Duodenal mucosa (tissue), 2 donors: Measurements from ENCODE around the gene OR8S1.
"Not testable (repeated sequence)": the region's sequence is repeated elsewhere in the genome, so short reads cannot be mapped to it uniquely, and the experiment has no call there.

Experiments used
- H3K27ac ChIP-seq: one replicate; pipeline ENCODE4 v1.7.0; 2013; ENCODE audit warnings: low read depth, low read length
- H3K27me3 ChIP-seq, 2 donors: one replicate each; pipeline ENCODE4 v1.7.0; 2013; ENCODE audit warnings: low read length in 2 of 2, control low read depth in 1 of 2; ENCODE audit not compliant: insufficient read depth in 2 of 2, control insufficient read depth in 1 of 2
- H3K36me3 ChIP-seq, 2 donors: one replicate each; pipeline ENCODE4 v1.7.0; 2013; ENCODE audit warnings: low read length in 2 of 2, control low read depth in 1 of 2; ENCODE audit not compliant: insufficient read depth in 2 of 2, control insufficient read depth in 1 of 2
- H3K4me1 ChIP-seq, 2 donors: one replicate each; pipeline ENCODE4 v1.7.0; 2013; ENCODE audit warnings: low read length in 2 of 2, control low read depth in 1 of 2; ENCODE audit not compliant: insufficient read depth in 2 of 2, control insufficient read depth in 1 of 2
- H3K4me3 ChIP-seq, 2 donors: one replicate each; pipeline ENCODE4 v1.7.0; 2013; ENCODE audit warnings: low read length in 2 of 2, low read depth in 1 of 2
- H3K9ac ChIP-seq, 2 donors: one replicate each; pipeline ENCODE4 v1.7.0; 2013; ENCODE audit warnings: low read length in 2 of 2, low read depth in 1 of 2
- H3K9me3 ChIP-seq, 2 donors: one replicate each; pipeline ENCODE4 v1.7.0; 2013; ENCODE audit warnings: low read length in 2 of 2, control low read depth in 1 of 2; ENCODE audit not compliant: control insufficient read depth in 1 of 2

OR8S1 gene, protein sequence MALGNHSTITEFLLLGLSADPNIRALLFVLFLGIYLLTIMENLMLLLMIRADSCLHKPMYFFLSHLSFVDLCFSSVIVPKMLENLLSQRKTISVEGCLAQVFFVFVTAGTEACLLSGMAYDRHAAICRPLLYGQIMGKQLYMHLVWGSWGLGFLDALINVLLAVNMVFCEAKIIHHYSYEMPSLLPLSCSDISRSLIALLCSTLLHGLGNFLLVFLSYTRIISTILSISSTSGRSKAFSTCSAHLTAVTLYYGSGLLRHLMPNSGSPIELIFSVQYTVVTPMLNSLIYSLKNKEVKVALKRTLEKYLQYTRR

DNA sequence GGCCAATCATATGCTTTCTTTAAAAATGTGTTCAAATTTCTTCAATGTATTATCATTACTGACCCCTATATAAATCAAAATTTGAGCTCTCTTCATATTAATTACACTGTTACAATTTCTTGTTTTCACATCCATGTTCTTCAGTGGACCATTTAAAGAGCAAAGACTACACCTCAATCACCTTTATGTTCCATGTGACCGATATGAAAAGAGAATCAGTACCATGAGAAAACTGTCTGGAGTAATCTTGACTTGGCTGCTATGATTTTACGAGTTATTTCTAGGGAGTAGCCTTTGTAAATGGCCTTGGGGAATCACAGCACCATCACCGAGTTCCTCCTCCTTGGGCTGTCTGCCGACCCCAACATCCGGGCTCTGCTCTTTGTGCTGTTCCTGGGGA is at the start of gene OR8S1:
Gene OR8S1, plus strand, starts transcription at position 301 of the 400 bp plus-strand sequence. Its CDS starts 0 bp downstream, at position 301.
- H3K4me3 ChIP-seq: no peak within 1 kb of the TSS
- no peaks in the 10 kb centered on the region for H3K36me3 ChIP-seq
- H3K9me3 ChIP-seq: no peaks in the 10 kb centered on the region
- no peak within 1 kb of the TSS for H3K9ac ChIP-seq
- H3K4me1 ChIP-seq: no peaks in the 10 kb centered on the region
- H3K27me3 ChIP-seq: no peaks in the 10 kb centered on the region
- H3K27ac ChIP-seq: no peak within 1 kb of the TSS

DNA sequence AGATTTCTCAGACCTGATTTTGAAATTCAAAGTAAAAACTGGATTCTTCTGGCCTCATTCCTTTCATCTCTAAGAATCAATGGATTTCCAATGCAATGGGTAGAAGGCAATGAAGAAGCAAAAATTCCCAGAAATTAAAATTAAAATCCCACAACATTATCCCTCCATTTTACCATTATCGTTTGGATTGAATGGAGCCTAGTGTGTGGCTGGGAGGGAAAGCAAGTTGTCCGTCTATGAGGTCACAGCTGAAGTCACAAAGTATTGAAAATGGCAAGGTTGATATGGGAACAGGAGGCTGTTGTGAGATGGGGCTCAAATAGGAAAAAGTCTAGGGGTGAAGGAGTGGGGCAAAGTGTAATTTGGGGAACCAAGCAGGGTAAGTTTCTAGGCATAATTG is 43.2 kb upstream of the OR8S1 start, which contains the start of gene C12orf54:
Gene C12orf54, plus strand, starts transcription at position 301 of the 400 bp plus-strand sequence. CDS start 799 bp downstream, outside the sequence.
- no peak within 1 kb of the TSS for H3K27ac ChIP-seq
- H3K4me3 ChIP-seq: no peak within 1 kb of the TSS
- no peaks in the 10 kb centered on the region for H3K4me1 ChIP-seq
- no peaks in the 10 kb centered on the region for H3K9me3 ChIP-seq
- H3K36me3 ChIP-seq: no peaks in the 10 kb centered on the region
- H3K27me3 ChIP-seq: no peaks in the 10 kb centered on the region
- no peak within 1 kb of the TSS for H3K9ac ChIP-seq

- no peaks in the 10 kb centered on the region for H3K27me3 ChIP-seq
- no peak overlapping the region for H3K9ac ChIP-seq
- H3K9me3 ChIP-seq: no peaks in the 10 kb centered on the region
- H3K27ac ChIP-seq: no peak overlapping the region
- no peak overlapping the region for H3K4me3 ChIP-seq
- H3K36me3 ChIP-seq: no peaks in the 10 kb centered on the region
- H3K4me1 ChIP-seq: no peaks in the 10 kb centered on the region
Observed at GRCh38 chr12:48482930-48483329, 42.5 kb upstream of the OR8S1 start.

DNA sequence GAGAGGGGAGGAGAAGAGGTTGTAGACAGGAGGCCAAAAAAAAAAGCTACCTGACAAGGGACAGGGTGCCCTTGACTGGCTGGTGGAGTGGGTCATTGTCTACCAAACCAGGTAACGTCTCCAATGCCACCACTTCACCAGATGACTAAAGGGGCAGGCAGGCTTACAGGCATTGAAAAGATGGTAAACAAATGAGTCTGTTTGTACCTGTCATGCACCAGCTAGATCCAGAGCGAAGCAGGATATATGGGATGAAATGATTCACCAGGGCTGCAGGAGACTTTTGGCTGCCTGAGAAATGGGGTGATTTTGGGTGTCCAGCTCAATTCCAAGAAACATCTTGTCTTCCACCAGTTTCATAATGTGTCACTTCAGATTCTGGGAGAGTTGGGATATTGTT is 39.2 kb upstream of the OR8S1 start:
- no peaks in the 10 kb centered on the region for H3K27me3 ChIP-seq
- H3K9ac ChIP-seq: no peak overlapping the region
- no peak overlapping the region for H3K27ac ChIP-seq
- no peak overlapping the region for H3K4me3 ChIP-seq
- H3K4me1 ChIP-seq: no peaks in the 10 kb centered on the region
- H3K36me3 ChIP-seq: no peaks in the 10 kb centered on the region
- H3K9me3 ChIP-seq: no peaks in the 10 kb centered on the region

- H3K9ac ChIP-seq: no peak overlapping the region
- H3K4me1 ChIP-seq: no peaks in the 10 kb centered on the region
- no peaks in the 10 kb centered on the region for H3K9me3 ChIP-seq
- no peaks in the 10 kb centered on the region for H3K36me3 ChIP-seq
- no peaks in the 10 kb centered on the region for H3K27me3 ChIP-seq
- H3K4me3 ChIP-seq: no peak overlapping the region
- no peak overlapping the region for H3K27ac ChIP-seq
Observed at GRCh38 chr12:48486679-48487078, 38.8 kb upstream of the OR8S1 start.

DNA sequence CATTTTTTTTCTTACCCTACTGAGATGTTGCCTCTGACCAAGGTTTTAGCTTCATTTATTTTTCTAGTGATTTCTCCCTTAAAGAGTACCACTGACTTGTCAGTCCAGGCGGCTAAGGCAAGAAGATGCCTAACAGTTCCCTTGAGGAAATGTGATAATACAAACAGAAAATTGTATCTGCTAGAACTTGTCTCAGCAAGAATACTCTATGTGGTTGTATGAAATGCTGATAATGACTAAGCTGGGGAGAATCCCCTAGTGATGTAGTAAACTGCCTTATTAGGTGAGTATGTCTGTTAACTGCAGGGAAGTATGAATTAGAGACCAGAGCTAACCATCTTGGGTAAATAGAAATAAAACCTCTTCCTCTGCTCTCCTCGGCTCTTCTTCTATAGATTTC is 36.4 kb upstream of the OR8S1 start:
- no peaks in the 10 kb centered on the region for H3K27me3 ChIP-seq
- no peaks in the 10 kb centered on the region for H3K9me3 ChIP-seq

GRCh38 chr12:48489456-48489855 is 36.0 kb upstream of the OR8S1 start:
- not testable (repeated sequence) for H3K27ac ChIP-seq, H3K9ac ChIP-seq, H3K27me3 ChIP-seq, H3K4me1 ChIP-seq, H3K4me3 ChIP-seq, H3K9me3 ChIP-seq, H3K36me3 ChIP-seq

More for the DNA sequence above, 36.4 kb upstream of the OR8S1 start:
- no peaks in the 10 kb centered on the region for H3K36me3 ChIP-seq
- H3K4me3 ChIP-seq: no peak overlapping the region
- H3K27ac ChIP-seq: no peak overlapping the region
- no peak overlapping the region for H3K9ac ChIP-seq
- H3K4me1 ChIP-seq: no peaks in the 10 kb centered on the region

- not testable (repeated sequence) for H3K4me3 ChIP-seq, H3K27ac ChIP-seq, H3K27me3 ChIP-seq, H3K9me3 ChIP-seq, H3K9ac ChIP-seq, H3K4me1 ChIP-seq, H3K36me3 ChIP-seq
Observed at GRCh38 chr12:48500281-48500680, 25.2 kb upstream of the OR8S1 start.

DNA sequence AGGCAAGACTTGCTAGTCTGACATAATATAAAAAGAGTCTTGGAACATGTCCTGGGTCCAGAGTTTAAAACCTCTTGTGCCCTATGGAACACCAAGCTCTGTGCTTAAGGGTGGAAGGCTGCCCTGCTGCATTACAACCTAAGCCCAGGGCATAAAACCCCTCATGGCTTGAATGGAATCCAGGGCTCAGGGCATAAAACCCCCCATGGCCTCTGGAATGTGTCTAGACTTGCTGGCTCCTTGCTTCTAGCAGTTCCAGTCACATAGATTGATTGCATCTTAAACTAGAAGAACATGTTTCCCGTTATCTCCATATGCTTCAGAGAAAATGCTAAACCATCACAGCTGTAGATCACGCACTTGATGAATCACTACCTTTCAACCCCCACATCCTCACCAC is 18.6 kb upstream of the OR8S1 start:
- not testable (repeated sequence) for H3K27ac ChIP-seq, H3K4me1 ChIP-seq, H3K4me3 ChIP-seq, H3K36me3 ChIP-seq, H3K9ac ChIP-seq, H3K27me3 ChIP-seq, H3K9me3 ChIP-seq

DNA sequence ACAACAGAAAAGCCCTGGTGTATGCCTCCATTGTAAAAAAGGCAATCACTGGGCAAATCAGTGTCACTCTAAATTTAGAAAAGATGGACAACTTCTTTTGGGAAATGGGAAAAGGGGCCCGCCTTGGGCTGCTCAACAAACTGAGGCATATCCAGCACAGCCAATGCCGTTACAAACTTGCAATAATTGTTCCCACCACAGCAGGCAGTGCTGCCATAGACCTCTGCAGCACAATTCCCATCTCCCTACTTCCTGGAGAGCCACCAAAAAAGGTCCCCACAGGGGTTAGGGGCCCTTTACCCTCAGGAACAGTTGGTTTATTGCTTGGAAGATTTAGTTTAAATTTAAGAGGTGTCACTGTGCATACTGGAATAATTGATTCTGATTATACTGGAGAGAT is 16.4 kb upstream of the OR8S1 start:
- Histone ChIP-seq H3K36me3 (no peaks in the 10 kb centered on the region), H3K27me3 (no peaks in the 10 kb centered on the region), H3K4me3 (no peak overlapping the region), H3K9ac (no peak overlapping the region), H3K27ac (no peak overlapping the region), H3K9me3 (peaks cover 0 to 3% of the 10 kb centered on the region in 2 donors), H3K4me1 (no peaks in the 10 kb centered on the region)
